Measurements from ENCODE around the gene ACVR1C.
"Not testable (repeated sequence)": the region's sequence is repeated elsewhere in the genome, so short reads cannot be mapped to it uniquely, and the experiment has no call there.

The ACVR1C gene

GRCh38 chr2:157601807-157602206, 26.9 kb downstream of the ACVR1C start:
- Mint-ChIP-seq H3K4me1 (peaks cover 13% of the 10 kb centered on the region), H3K36me3 (no peaks in the 10 kb centered on the region), H3K4me3 (no peak overlapping the region), H3K27me3 (no peaks in the 10 kb centered on the region), H3K27ac (no peak overlapping the region), H3K9me3 (no peaks in the 10 kb centered on the region)

GRCh38 chr2:157596992-157597681, 31.5 kb downstream of the ACVR1C start:
- no peaks in the 10 kb centered on the region for H3K9me3 Mint-ChIP-seq
- H3K4me3 Mint-ChIP-seq = peak overlapping the region; percentile 73
- no peaks in the 10 kb centered on the region for H3K27me3 Mint-ChIP-seq
- H3K27ac Mint-ChIP-seq = no peak overlapping the region
- peaks cover 24% of the 10 kb centered on the region for H3K4me1 Mint-ChIP-seq
- H3K36me3 Mint-ChIP-seq = no peaks in the 10 kb centered on the region

GRCh38 chr2:157593411-157593810, 35.3 kb downstream of the ACVR1C start:
- H3K4me3 Mint-ChIP-seq = no peak overlapping the region
- peaks cover 21% of the 10 kb centered on the region for H3K4me1 Mint-ChIP-seq
- H3K27me3 Mint-ChIP-seq = no peaks in the 10 kb centered on the region
- no peak overlapping the region for H3K27ac Mint-ChIP-seq
- H3K36me3 Mint-ChIP-seq = peaks cover 2% of the 10 kb centered on the region
- H3K9me3 Mint-ChIP-seq = no peaks in the 10 kb centered on the region

GRCh38 chr2:157592948-157593347, 35.7 kb downstream of the ACVR1C start:
- no peaks in the 10 kb centered on the region for H3K9me3 Mint-ChIP-seq
- no peak overlapping the region for H3K27ac Mint-ChIP-seq
- H3K4me1 Mint-ChIP-seq = peaks cover 21% of the 10 kb centered on the region
- no peak overlapping the region for H3K4me3 Mint-ChIP-seq
- peaks cover 2% of the 10 kb centered on the region for H3K36me3 Mint-ChIP-seq
- no peaks in the 10 kb centered on the region for H3K27me3 Mint-ChIP-seq

- no peak overlapping the region for H3K4me3 Mint-ChIP-seq
- H3K27me3 Mint-ChIP-seq = no peaks in the 10 kb centered on the region
- H3K36me3 Mint-ChIP-seq = peaks cover 2% of the 10 kb centered on the region
- H3K9me3 Mint-ChIP-seq = no peaks in the 10 kb centered on the region
- no peak overlapping the region for H3K27ac Mint-ChIP-seq
- peaks cover 17% of the 10 kb centered on the region for H3K4me1 Mint-ChIP-seq
Observed at GRCh38 chr2:157592374-157592773, 36.3 kb downstream of the ACVR1C start.

GRCh38 chr2:157587576-157587975, 41.1 kb downstream of the ACVR1C start:
- Mint-ChIP-seq H3K9me3 (no peaks in the 10 kb centered on the region), H3K27ac (no peak overlapping the region), H3K27me3 (no peaks in the 10 kb centered on the region), H3K4me3 (no peak overlapping the region), H3K4me1 (no peaks in the 10 kb centered on the region), H3K36me3 (peaks cover 16% of the 10 kb centered on the region)

- Mint-ChIP-seq H3K27me3 (no peaks in the 10 kb centered on the region), H3K27ac (no peak overlapping the region), H3K4me1 (peaks cover 6% of the 10 kb centered on the region), H3K4me3 (no peak overlapping the region), H3K36me3 (peaks cover 3% of the 10 kb centered on the region), H3K9me3 (no peaks in the 10 kb centered on the region)
Observed at GRCh38 chr2:157574165-157574564, 54.5 kb downstream of the ACVR1C start.

GRCh38 chr2:157572725-157573124, 55.9 kb downstream of the ACVR1C start:
- Mint-ChIP-seq H3K36me3 (peaks cover 2% of the 10 kb centered on the region), H3K4me1 (peaks cover 6% of the 10 kb centered on the region), H3K27me3 (no peaks in the 10 kb centered on the region), H3K4me3 (no peak overlapping the region), H3K9me3 (no peaks in the 10 kb centered on the region), H3K27ac (no peak overlapping the region)

GRCh38 chr2:157566623-157567022, 62.0 kb downstream of the ACVR1C start:
- peaks cover 13% of the 10 kb centered on the region for H3K4me1 Mint-ChIP-seq
- H3K36me3 Mint-ChIP-seq, H3K4me3 Mint-ChIP-seq, H3K27me3 Mint-ChIP-seq, H3K9me3 Mint-ChIP-seq, H3K27ac Mint-ChIP-seq: not testable (repeated sequence)

GRCh38 chr2:157566113-157566512, 62.6 kb downstream of the ACVR1C start:
- H3K27ac Mint-ChIP-seq, H3K4me3 Mint-ChIP-seq, H3K9me3 Mint-ChIP-seq, H3K36me3 Mint-ChIP-seq, H3K27me3 Mint-ChIP-seq: not testable (repeated sequence)
- H3K4me1 Mint-ChIP-seq = peaks cover 13% of the 10 kb centered on the region

- Mint-ChIP-seq H3K27me3 (no peaks in the 10 kb centered on the region), H3K36me3 (peaks cover 3% of the 10 kb centered on the region), H3K9me3 (no peaks in the 10 kb centered on the region), H3K4me3 (no peak overlapping the region), H3K4me1 (peaks cover 13% of the 10 kb centered on the region), H3K27ac (no peak overlapping the region)
Observed at GRCh38 chr2:157565550-157565949, 63.1 kb downstream of the ACVR1C start.

GRCh38 chr2:157559890-157560289, 68.8 kb downstream of the ACVR1C start:
- Mint-ChIP-seq H3K27me3 (no peaks in the 10 kb centered on the region), H3K4me1 (peaks cover 43% of the 10 kb centered on the region), H3K36me3 (peaks cover 6% of the 10 kb centered on the region), H3K4me3 (no peak overlapping the region), H3K27ac (no peak overlapping the region), H3K9me3 (no peaks in the 10 kb centered on the region)

GRCh38 chr2:157559461-157559860, 69.2 kb downstream of the ACVR1C start:
- Mint-ChIP-seq H3K4me1 (peaks cover 43% of the 10 kb centered on the region), H3K27me3 (no peaks in the 10 kb centered on the region), H3K9me3 (no peaks in the 10 kb centered on the region), H3K4me3 (no peak overlapping the region), H3K27ac (no peak overlapping the region), H3K36me3 (peaks cover 6% of the 10 kb centered on the region)

- Mint-ChIP-seq H3K27me3 (no peaks in the 10 kb centered on the region), H3K9me3 (no peaks in the 10 kb centered on the region), H3K36me3 (peaks cover 4% of the 10 kb centered on the region), H3K4me3 (no peak overlapping the region), H3K4me1 (peaks cover 41% of the 10 kb centered on the region), H3K27ac (no peak overlapping the region)
Observed at GRCh38 chr2:157559061-157559460, 69.6 kb downstream of the ACVR1C start.

GRCh38 chr2:157557770-157558169, 70.9 kb downstream of the ACVR1C start:
- Mint-ChIP-seq H3K27ac (no peak overlapping the region), H3K4me3 (no peak overlapping the region), H3K36me3 (peaks cover 4% of the 10 kb centered on the region)

GRCh38 chr2:157540102-157540501, 88.6 kb downstream of the ACVR1C start:
- Mint-ChIP-seq H3K4me1 (no peaks in the 10 kb centered on the region), H3K9me3 (no peaks in the 10 kb centered on the region), H3K4me3 (no peak overlapping the region), H3K36me3 (peaks cover 18% of the 10 kb centered on the region), H3K27me3 (no peaks in the 10 kb centered on the region), H3K27ac (no peak overlapping the region)

More at GRCh38 chr2:157557770-157558169, 70.9 kb downstream of the ACVR1C start:
- Mint-ChIP-seq H3K9me3 (no peaks in the 10 kb centered on the region), H3K27me3 (no peaks in the 10 kb centered on the region), H3K4me1 (peaks cover 33% of the 10 kb centered on the region)

- H3K4me1 Mint-ChIP-seq = no peaks in the 10 kb centered on the region
- H3K27me3 Mint-ChIP-seq = no peaks in the 10 kb centered on the region
- H3K27ac Mint-ChIP-seq = no peak overlapping the region
- no peaks in the 10 kb centered on the region for H3K9me3 Mint-ChIP-seq
- peaks cover 18% of the 10 kb centered on the region for H3K36me3 Mint-ChIP-seq
- H3K4me3 Mint-ChIP-seq = no peak overlapping the region
Observed at GRCh38 chr2:157538064-157538463, 90.6 kb downstream of the ACVR1C start.
